Thyroid gland (tissue), 4 donors: ENCODE measurements around the gene KYAT1. TPM values are rescaled to one million over a fixed set of nuclear protein-coding genes. Genes with fewer than 3 reads are reported as not detected.

Experiments used
- DNase-seq, 2 donors: peaks; one replicate each; pipeline ENCODE4 v3.0.0-alpha.2; 2019
- H3K27ac ChIP-seq, 3 donors: fragments of 200-600 bp; sonication (generic); 1 replicate in 2 of 3; 2 replicates in 1 of 3; pipeline ENCODE4 v1.5.1; 2016 to 2019; ENCODE audit warnings: mild to moderate bottlenecking in 1 of 3, moderate library complexity in 1 of 3
- H3K27me3 ChIP-seq: fragments of 200-600 bp; sonication (generic); one replicate; pipeline ENCODE4 v1.5.1; 2019
- H3K36me3 ChIP-seq, 2 donors: fragments of 200-600 bp; sonication (generic); one replicate each; pipeline ENCODE4 v1.5.1; 2016 to 2019
- H3K4me1 ChIP-seq, 2 donors: fragments of 200-600 bp; sonication (generic); one replicate each; pipeline ENCODE4 v1.5.1; 2017 to 2019
- H3K4me3 ChIP-seq, 3 donors: fragments of 200-600 bp; sonication (generic); replicated peaks in 1 of 3; 1 replicate in 2 of 3; 2 replicates in 1 of 3; pipeline ENCODE4 v1.5.1; 2016; ENCODE audit warnings: mild to moderate bottlenecking in 1 of 3
- H3K9me3 ChIP-seq: fragments of 200-600 bp; sonication (generic); one replicate; pipeline ENCODE4 v1.5.1; 2017
- CTCF ChIP-seq, 6 experiments: fragments of 200-600 bp in 3 of 6; fragments of 450-650 bp in 3 of 6; sonication (generic) in 3 of 6; IDR thresholded peaks; one replicate each; pipeline ENCODE4 v1.5.1; 2016 to 2019; ENCODE audit warnings: antibody characterized with exemption in 6 of 6, mild to moderate bottlenecking in 2 of 6, inconsistent platforms in 1 of 6, moderate library complexity in 1 of 6
- POLR2A ChIP-seq, 2 donors: fragments of 450-650 bp; IDR thresholded peaks; one replicate each; pipeline ENCODE4 v1.6.1; 2017; ENCODE audit warnings: antibody characterized with exemption in 2 of 2, mild to moderate bottlenecking in 2 of 2, moderate library complexity in 1 of 2
- WGBS, 2 donors: methylation state at CpG; one replicate each; pipeline ENCODE4 v1.1.5; 2017; 5-methylcytosine and 5-hydroxymethylcytosine counted together
- intact Hi-C: fragments of 100-400 bp; cut with DNase I; formaldehyde crosslinking; loops from one replicate; pipeline ENCODE4 v1.15.1; 2023
- total RNA-seq, 4 donors: library from RNA; depleted of rRNA; stranded (reverse); fragments of >200 nt; gene quantifications; one replicate each; pipeline ENCODE4 v1.2.3, GENCODE V29; 2016

The KYAT1 gene
- total RNA-seq, result 10 to 100 TPM in 3 of 4 donors, 1 to 10 TPM in 1; 5.8 to 12.6 (median 12.3) TPM

GRCh38 chr9:128881884-128882676 is at the start of gene KYAT1, which contains the start of gene LRRC8A:
Gene KYAT1 (minus strand): TSS chr9:128881950. CDS start chr9:128845405, 36,545 bp downstream.
Gene LRRC8A (plus strand): TSS chr9:128882133. CDS start chr9:128907165, 25,032 bp downstream.
- 0 to 1% methylated on average over 34 to 48 of the region's 70 CpGs for WGBS, 2 donors
- Histone ChIP-seq H3K27ac (peak within 1 kb of the TSS; percentile 93 to 99 (median 95)), H3K36me3 (peaks cover 0 to 6% of the 10 kb centered on the region in 2 donors), H3K4me3 (peak within 1 kb of the TSS; percentile 48 to 83 (median 59)), H3K4me1 (peaks cover 19 to 45% of the 10 kb centered on the region in 2 donors), H3K9me3 (no peaks in the 10 kb centered on the region), H3K27me3 (no peaks in the 10 kb centered on the region)
- intact Hi-C loops, result loop anchor here (5.0 kb wide), 1 partner anchor 40 kb away; the partner anchor contains the start of gene PHYHD1
- TF ChIP-seq POLR2A (IDR thresholded peaks at IDR 0.05), result peak; percentile 44 to 82
- peak in 2 of 6 experiments; percentile 17 to 40 for TF ChIP-seq CTCF (IDR thresholded peaks at IDR 0.05)
- peak; percentile 98 to 99 for DNase-seq

GRCh38 chr9:128929560-128929959 is 47.8 kb upstream of the KYAT1 start:
- 90 to 91% methylated on average over 4 of the region's 4 CpGs for WGBS, 2 donors
- peaks cover 0 to 3% of the 10 kb centered on the region in 2 donors for H3K36me3 ChIP-seq
- DNase-seq, result no peak
- no peaks in the 10 kb centered on the region for H3K9me3 ChIP-seq
- H3K27me3 ChIP-seq, result no peaks in the 10 kb centered on the region
- TF ChIP-seq POLR2A (IDR thresholded peaks at IDR 0.05) (no peak), CTCF (IDR thresholded peaks at IDR 0.05) (no peak)
- intact Hi-C loops, result loop anchor here (2.0 kb wide), 1 partner anchor 77 kb away; no protein-coding TSS in a partner anchor
- H3K4me3 ChIP-seq, result no peak overlapping the region
- no peak overlapping the region for H3K27ac ChIP-seq
- peaks cover 0 to 5% of the 10 kb centered on the region in 2 donors for H3K4me1 ChIP-seq

GRCh38 chr9:128928624-128929023 is 46.9 kb upstream of the KYAT1 start:
- H3K9me3 ChIP-seq, result no peaks in the 10 kb centered on the region
- H3K27me3 ChIP-seq, result no peaks in the 10 kb centered on the region
- intact Hi-C loops, result loop anchor here (2.0 kb wide), 1 partner anchor 76 kb away; no protein-coding TSS in a partner anchor
- WGBS, 2 donors, result 81 to 88% methylated on average over 2 of the region's 2 CpGs
- H3K36me3 ChIP-seq, result no peaks in the 10 kb centered on the region
- peaks cover 0 to 5% of the 10 kb centered on the region in 2 donors for H3K4me1 ChIP-seq
- H3K27ac ChIP-seq, result no peak overlapping the region
- H3K4me3 ChIP-seq, result no peak overlapping the region
- no peak for DNase-seq
- no peak for TF ChIP-seq POLR2A (IDR thresholded peaks at IDR 0.05)
- no peak for TF ChIP-seq CTCF (IDR thresholded peaks at IDR 0.05)

- Histone ChIP-seq H3K27me3 (no peaks in the 10 kb centered on the region), H3K4me1 (peaks cover 5 to 13% of the 10 kb centered on the region in 2 donors), H3K27ac (peak overlapping the region in 2 of 3 donors; percentile 20 to 62), H3K36me3 (no peaks in the 10 kb centered on the region), H3K9me3 (no peaks in the 10 kb centered on the region), H3K4me3 (no peak overlapping the region)
- WGBS, 2 donors, result 20 to 21% methylated on average over 10 of the region's 10 CpGs
- DNase-seq, result peak; percentile 65
- no peak for TF ChIP-seq POLR2A (IDR thresholded peaks at IDR 0.05)
- peak; percentile 82 to 94 (median 91) for TF ChIP-seq CTCF (IDR thresholded peaks at IDR 0.05)
- intact Hi-C loops, result loop anchor here (2.0 kb wide), 1 partner anchor 75 kb away; no protein-coding TSS in a partner anchor
Measured at GRCh38 chr9:128927731-128928411, 46.1 kb upstream of the KYAT1 start.
